Endodermal cell (in vitro differentiated cells): ENCODE data around the gene AP3B2. TPM values are rescaled to one million over a fixed set of nuclear protein-coding genes. Genes with fewer than 3 reads are reported as not detected.

Experiments used
- DNase-seq: peaks from one replicate; pipeline ENCODE4 v3.0.0-alpha.2; 2017
- H3K27ac ChIP-seq: 2 replicates; pipeline ENCODE4 v1.5.1; 2013; ENCODE audit warnings: mild to moderate bottlenecking, low read depth, low read length, moderate library complexity
- H3K27me3 ChIP-seq: 2 replicates; pipeline ENCODE4 v1.6.1; 2013; ENCODE audit warnings: mild to moderate bottlenecking, low read length, moderate library complexity; ENCODE audit not compliant: insufficient read depth, control insufficient read depth, poor library complexity, severe bottlenecking
- H3K36me3 ChIP-seq: 2 replicates; pipeline ENCODE4 v1.7.0; 2013; ENCODE audit warnings: mild to moderate bottlenecking, low read length, moderate library complexity; ENCODE audit not compliant: control insufficient read depth, insufficient read depth
- H3K4me1 ChIP-seq: one replicate; pipeline ENCODE4 v1.7.0; 2013; ENCODE audit warnings: low read length; ENCODE audit not compliant: control insufficient read depth, insufficient read depth
- H3K4me3 ChIP-seq: 2 replicates; pipeline ENCODE4 v1.5.1; 2013; ENCODE audit warnings: mild to moderate bottlenecking, low read length, moderate library complexity
- H3K9ac ChIP-seq: 2 replicates; pipeline ENCODE4 v1.6.1; 2013; ENCODE audit warnings: mild to moderate bottlenecking, low read length, moderate library complexity; ENCODE audit not compliant: poor library complexity, severe bottlenecking; ENCODE audit errors: extremely low read depth
- H3K9me3 ChIP-seq: 2 replicates; pipeline ENCODE4 v1.6.1; 2013; ENCODE audit warnings: mild to moderate bottlenecking, low read length, moderate library complexity; ENCODE audit not compliant: control insufficient read depth
- H3K27ac Mint-ChIP-seq: 2 replicates; pipeline ENCODE4 v1.8.0; 2020; ENCODE audit warnings: mixed read lengths
- H3K27me3 Mint-ChIP-seq: 2 replicates; pipeline ENCODE4 v1.8.0; 2021; ENCODE audit warnings: mild to moderate bottlenecking, mixed read lengths; ENCODE audit not compliant: insufficient read depth
- H3K36me3 Mint-ChIP-seq: 2 replicates; pipeline ENCODE4 v1.8.0; 2020; ENCODE audit warnings: low read depth, mixed read lengths
- H3K4me1 Mint-ChIP-seq: 2 replicates; pipeline ENCODE4 v1.8.0; 2020; ENCODE audit warnings: mixed read lengths
- H3K4me3 Mint-ChIP-seq: 2 replicates; pipeline ENCODE4 v1.8.0; 2020; ENCODE audit warnings: mild to moderate bottlenecking, moderate library complexity, mixed read lengths
- H3K9me3 Mint-ChIP-seq: 2 replicates; pipeline ENCODE4 v1.8.0; 2020; ENCODE audit warnings: mild to moderate bottlenecking, mixed read lengths
- WGBS, 2 experiments: methylation state at CpG; one replicate each; pipeline versions ENCODE4 v1.1.5 to v1.1.7; 2013; ENCODE audit warnings: missing lambda C conversion rate in 2 of 2, mixed read lengths in 1 of 2; ENCODE audit not compliant: insufficient coverage in 1 of 2, insufficient read length in 1 of 2; 5-methylcytosine and 5-hydroxymethylcytosine counted together
- total RNA-seq, 2 donors: library from RNA; stranded (reverse); fragmentation: NEBNext Ultra II Directional in 1 of 2; extraction: Animal tissue kit (Norgen Biotek cat#: 25700) in 1 of 2; gene quantifications; 2 replicates in 1 of 2; 3 replicates in 1 of 2; pipeline ENCODE4 v1.2.1, GENCODE V29; 2021
- TF ChIP-seq, protein P1 (sequence below): fragments of 200-600 bp; sonication (generic); conservative IDR thresholded peaks from 2 replicates; pipeline ENCODE4 v1.5.0; 2021; ENCODE audit warnings: antibody characterized with exemption, mild to moderate bottlenecking

Gene AP3B2
- total RNA-seq, 2 donors from 2014 or later = 22.4 to 24.4 TPM

DNA sequence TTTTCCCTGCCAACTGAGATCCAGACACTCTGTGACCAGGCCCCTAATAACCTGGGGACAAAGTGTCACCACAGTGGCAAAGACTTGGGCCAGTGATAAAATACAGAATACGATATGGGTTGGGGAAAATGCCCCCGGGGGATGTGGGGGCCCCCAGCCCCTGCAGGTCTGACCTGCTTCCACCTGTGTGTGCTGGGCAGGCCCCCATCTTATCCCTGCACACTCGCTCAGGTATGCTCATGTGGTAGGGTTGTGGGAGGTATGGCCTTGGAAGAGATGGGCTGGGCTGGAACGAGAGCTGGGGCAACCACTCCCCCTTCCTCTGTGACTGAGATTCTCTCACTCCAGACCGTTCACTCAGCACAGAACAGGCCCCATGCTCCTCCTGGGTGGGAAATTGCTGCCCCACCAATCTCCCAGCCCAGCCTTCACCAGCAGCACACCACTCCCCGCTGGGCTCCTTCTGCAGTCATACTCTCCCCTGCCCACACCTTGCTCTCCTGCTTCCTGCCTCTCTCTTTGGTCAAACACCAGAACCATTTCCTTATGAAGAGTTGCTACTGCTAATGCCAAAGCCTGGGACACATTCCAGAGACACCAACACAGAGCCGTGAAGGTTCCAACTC is 52.9 kb downstream of the AP3B2 start:
- H3K4me3 ChIP-seq = no peak overlapping the region
- peaks cover 25% of the 10 kb centered on the region for H3K27me3 ChIP-seq
- TF ChIP-seq, protein P1, sequence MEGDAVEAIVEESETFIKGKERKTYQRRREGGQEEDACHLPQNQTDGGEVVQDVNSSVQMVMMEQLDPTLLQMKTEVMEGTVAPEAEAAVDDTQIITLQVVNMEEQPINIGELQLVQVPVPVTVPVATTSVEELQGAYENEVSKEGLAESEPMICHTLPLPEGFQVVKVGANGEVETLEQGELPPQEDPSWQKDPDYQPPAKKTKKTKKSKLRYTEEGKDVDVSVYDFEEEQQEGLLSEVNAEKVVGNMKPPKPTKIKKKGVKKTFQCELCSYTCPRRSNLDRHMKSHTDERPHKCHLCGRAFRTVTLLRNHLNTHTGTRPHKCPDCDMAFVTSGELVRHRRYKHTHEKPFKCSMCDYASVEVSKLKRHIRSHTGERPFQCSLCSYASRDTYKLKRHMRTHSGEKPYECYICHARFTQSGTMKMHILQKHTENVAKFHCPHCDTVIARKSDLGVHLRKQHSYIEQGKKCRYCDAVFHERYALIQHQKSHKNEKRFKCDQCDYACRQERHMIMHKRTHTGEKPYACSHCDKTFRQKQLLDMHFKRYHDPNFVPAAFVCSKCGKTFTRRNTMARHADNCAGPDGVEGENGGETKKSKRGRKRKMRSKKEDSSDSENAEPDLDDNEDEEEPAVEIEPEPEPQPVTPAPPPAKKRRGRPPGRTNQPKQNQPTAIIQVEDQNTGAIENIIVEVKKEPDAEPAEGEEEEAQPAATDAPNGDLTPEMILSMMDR = no peak
- 60 to 78% methylated on average over 3 to 6 of the region's 7 CpGs for WGBS, 2 experiments
- peak; percentile 29 for DNase-seq
- no peak overlapping the region for H3K27ac ChIP-seq
- no peaks in the 10 kb centered on the region for H3K4me1 ChIP-seq
- no peaks in the 10 kb centered on the region for H3K36me3 Mint-ChIP-seq
- no peaks in the 10 kb centered on the region for H3K9me3 ChIP-seq
- H3K27ac Mint-ChIP-seq = no peak overlapping the region
- H3K9me3 Mint-ChIP-seq = no peaks in the 10 kb centered on the region
- peaks cover 21% of the 10 kb centered on the region for H3K27me3 Mint-ChIP-seq
- H3K9ac ChIP-seq = no peak overlapping the region
- no peaks in the 10 kb centered on the region for H3K36me3 ChIP-seq
- no peak overlapping the region for H3K4me3 Mint-ChIP-seq
- no peaks in the 10 kb centered on the region for H3K4me1 Mint-ChIP-seq

DNA sequence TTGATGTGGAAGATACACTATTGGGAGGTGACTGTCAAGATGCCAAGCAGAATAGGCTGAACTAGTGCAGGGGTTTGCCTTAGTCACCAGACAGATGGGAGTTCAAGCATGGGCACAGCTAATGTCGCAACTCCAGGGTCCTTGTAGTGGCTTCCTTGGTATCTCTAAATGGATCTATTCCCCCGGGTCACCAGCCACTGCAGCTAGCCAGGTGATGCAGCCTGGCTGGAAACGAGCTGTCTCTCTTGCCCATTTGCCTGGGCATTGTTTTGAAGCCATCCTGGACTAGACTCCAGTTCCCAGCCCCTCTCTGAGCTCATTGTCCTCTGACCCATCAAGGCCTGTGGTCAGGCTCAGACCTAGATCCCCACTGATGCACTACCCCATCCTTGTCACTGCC is 54.1 kb downstream of the AP3B2 start:
- 83 to 84% methylated on average over 3 of the region's 3 CpGs for whole genome bisulfite sequencing, 2 experiments
- no peak overlapping the region for H3K9ac ChIP-seq
- TF ChIP-seq, protein P1 = no peak
- no peak overlapping the region for H3K4me3 ChIP-seq
- H3K4me1 Mint-ChIP-seq = no peaks in the 10 kb centered on the region
- no peak overlapping the region for H3K27ac ChIP-seq
- H3K36me3 ChIP-seq = no peaks in the 10 kb centered on the region
- H3K27me3 Mint-ChIP-seq = peaks cover 27% of the 10 kb centered on the region
- H3K9me3 Mint-ChIP-seq = no peaks in the 10 kb centered on the region
- no peak overlapping the region for H3K4me3 Mint-ChIP-seq
- no peak overlapping the region for H3K27ac Mint-ChIP-seq
- no peaks in the 10 kb centered on the region for H3K9me3 ChIP-seq
- H3K36me3 Mint-ChIP-seq = no peaks in the 10 kb centered on the region
- DNase-seq = no peak
- peaks cover 25% of the 10 kb centered on the region for H3K27me3 ChIP-seq
- no peaks in the 10 kb centered on the region for H3K4me1 ChIP-seq

DNA sequence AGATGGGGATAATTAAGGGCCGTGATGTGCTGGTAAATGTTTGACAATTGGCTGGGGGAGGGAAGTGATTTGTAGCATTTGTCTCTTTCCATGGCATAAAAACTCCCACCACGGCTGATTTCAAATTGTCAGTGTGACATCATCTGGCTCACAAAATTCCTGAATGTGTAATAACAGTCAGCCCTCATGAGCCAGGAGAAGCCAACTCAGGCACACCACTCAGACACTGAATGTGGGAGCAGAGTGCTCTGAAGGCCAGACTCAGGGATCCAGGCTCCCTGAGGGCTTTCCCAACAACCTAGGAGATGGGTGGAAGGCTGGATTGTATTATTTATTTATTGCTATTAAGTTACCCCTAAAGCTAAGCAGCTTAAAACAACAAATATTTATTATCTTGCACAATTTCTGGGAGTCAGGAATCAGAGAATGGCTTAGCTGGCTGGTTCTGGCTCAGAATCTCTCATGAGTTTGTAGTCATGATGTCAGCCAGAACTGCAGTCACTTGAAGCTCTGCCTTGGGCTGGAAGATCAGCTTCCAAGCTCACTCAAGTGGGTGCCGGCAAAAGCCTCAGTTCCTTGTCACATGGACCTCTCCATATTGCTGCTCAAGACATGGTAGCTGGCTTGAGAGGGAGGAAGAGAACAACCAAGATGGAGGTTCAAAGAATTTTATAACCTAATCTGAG is 56.0 kb downstream of the AP3B2 start:
- TF ChIP-seq, protein P1 = no peak
- H3K36me3 Mint-ChIP-seq = no peaks in the 10 kb centered on the region
- no peaks in the 10 kb centered on the region for H3K9me3 Mint-ChIP-seq
- Histone ChIP-seq H3K27ac (no peak overlapping the region), H3K36me3 (no peaks in the 10 kb centered on the region), H3K9me3 (no peaks in the 10 kb centered on the region), H3K4me3 (no peak overlapping the region), H3K27me3 (peaks cover 45% of the 10 kb centered on the region), H3K9ac (no peak overlapping the region), H3K4me1 (no peaks in the 10 kb centered on the region)
- no peak overlapping the region for H3K27ac Mint-ChIP-seq
- no peaks in the 10 kb centered on the region for H3K4me1 Mint-ChIP-seq
- H3K4me3 Mint-ChIP-seq = no peak overlapping the region
- WGBS, 2 experiments = 89% methylated on average over 3 of the region's 3 CpGs; no CpG with 5 or more reads in 1 of the 2 experiments
- DNase-seq = peak; percentile 12
- peaks cover 47% of the 10 kb centered on the region for H3K27me3 Mint-ChIP-seq
